GM13977 (cell line): ENCODE measurements around the gene PTPRJ.

Experiments used
- DNase-seq: peaks from one replicate; pipeline ENCODE4 v3.0.0; 2012; ENCODE audit warnings: low spot score
- in situ Hi-C: fragments of 300-500 bp; cut with MboI; formaldehyde crosslinking; loops from one replicate; pipeline ENCODE4 v1.12.0; 2022; ENCODE audit warnings: low sequenced_read_pairs, low pct_unique_long_range_greater_than_20kb, mixed read lengths, inconsistent platforms; ENCODE audit not compliant: unreplicated experiment
- TF ChIP-seq, protein P1 (sequence below): IDR thresholded peaks from 2 replicates; pipeline ENCODE4 v1.5.1; 2012; ENCODE audit warnings: mild to moderate bottlenecking, control low read depth; ENCODE audit not compliant: insufficient read depth; ENCODE audit errors: extremely low read depth, missing control alignments

PTPRJ gene

DNA sequence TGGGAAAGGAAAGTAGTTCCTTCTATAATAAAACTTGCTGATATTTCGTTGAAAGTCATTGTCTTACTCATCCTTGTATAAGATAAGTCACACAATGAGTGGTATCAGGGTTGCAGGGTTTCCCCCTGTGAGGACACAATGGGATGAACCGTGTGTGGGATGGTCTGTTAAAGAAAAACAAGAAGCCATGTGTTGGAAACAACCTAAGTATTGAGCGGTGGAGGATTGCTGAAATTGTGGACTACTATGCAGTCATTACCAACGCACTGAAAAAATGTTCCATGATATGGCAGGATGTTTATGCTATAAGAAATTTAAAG, 28.6 kb downstream of the PTPRJ start:
- peak; percentile 56 for DNase-seq

GRCh38 chr11:48011102-48011797, 30.9 kb downstream of the PTPRJ start:
- no peak for DNase-seq
- TF ChIP-seq, protein P1, sequence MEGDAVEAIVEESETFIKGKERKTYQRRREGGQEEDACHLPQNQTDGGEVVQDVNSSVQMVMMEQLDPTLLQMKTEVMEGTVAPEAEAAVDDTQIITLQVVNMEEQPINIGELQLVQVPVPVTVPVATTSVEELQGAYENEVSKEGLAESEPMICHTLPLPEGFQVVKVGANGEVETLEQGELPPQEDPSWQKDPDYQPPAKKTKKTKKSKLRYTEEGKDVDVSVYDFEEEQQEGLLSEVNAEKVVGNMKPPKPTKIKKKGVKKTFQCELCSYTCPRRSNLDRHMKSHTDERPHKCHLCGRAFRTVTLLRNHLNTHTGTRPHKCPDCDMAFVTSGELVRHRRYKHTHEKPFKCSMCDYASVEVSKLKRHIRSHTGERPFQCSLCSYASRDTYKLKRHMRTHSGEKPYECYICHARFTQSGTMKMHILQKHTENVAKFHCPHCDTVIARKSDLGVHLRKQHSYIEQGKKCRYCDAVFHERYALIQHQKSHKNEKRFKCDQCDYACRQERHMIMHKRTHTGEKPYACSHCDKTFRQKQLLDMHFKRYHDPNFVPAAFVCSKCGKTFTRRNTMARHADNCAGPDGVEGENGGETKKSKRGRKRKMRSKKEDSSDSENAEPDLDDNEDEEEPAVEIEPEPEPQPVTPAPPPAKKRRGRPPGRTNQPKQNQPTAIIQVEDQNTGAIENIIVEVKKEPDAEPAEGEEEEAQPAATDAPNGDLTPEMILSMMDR = no peak
- in situ Hi-C loops = no loop called here

More for the DNA sequence above, 28.6 kb downstream of the PTPRJ start:
- in situ Hi-C loops = no loop called here
- TF ChIP-seq, protein P1 = no peak

DNA sequence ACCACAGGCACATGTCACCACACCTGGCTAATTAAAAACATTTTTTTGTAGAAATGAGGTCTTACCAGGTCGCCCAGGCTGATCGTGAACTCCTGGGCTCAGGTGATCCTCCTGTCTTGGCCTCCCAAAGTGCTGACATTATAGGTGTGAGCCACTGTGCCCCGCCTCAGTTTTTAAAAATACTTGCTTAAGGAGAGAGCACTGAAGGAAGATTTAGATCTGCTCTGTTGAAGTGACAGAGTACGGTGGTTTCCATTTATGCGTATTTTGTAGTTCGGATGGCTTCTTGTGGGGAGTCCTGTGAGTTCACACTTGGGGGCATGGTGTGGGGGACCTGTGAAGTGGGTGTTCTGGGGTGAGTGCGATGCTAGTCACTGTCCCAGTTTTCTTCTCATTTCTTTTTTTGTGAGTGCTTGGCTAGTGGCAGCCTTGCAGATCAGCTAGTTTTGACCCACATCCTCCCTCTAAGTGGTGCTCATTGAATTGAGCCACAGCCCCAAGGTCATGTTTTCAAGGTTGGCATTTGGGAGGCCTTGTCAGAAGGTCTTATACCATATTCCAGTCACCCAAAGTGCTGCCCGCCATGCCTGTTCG, 31.5 kb downstream of the PTPRJ start:
- no peak for DNase-seq
- in situ Hi-C loops = no loop called here
- TF ChIP-seq, protein P1 = no peak

DNA sequence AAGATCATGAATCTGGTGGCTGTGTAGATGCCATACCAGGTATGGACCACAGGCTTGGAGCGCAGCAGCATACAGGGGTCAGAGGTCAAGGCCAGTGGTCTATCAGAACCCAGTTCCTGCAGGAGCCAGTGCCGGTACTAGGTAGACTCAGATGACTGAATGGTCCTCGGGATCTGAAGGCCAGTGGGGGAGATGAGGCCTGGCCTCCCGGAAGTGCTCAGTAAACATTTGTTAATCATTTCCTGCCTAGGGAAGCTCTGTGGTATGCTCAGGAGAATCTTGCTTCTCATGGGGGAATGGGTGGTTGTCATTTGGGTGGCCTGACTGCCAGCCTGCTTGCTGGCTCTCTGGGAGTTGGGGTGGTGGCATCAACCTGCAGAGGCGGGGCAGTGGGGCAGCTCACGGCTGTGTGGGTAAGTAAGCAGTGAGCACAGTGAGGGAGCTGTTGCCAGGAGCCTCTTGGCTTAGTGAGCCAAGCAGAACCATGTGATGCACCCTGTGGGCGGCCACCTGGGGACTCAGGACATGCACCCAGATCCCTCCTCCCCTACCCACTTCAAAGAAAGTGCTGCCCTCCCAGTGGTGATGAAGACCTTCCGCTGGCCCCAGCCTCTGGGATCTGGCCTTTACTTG, 33.0 kb downstream of the PTPRJ start:
- in situ Hi-C loops = no loop called here
- TF ChIP-seq, protein P1 = no peak
- no peak for DNase-seq

GRCh38 chr11:48014917-48015316, 34.6 kb downstream of the PTPRJ start:
- TF ChIP-seq, protein P1 = no peak
- no peak for DNase-seq
- in situ Hi-C loops = no loop called here

DNA sequence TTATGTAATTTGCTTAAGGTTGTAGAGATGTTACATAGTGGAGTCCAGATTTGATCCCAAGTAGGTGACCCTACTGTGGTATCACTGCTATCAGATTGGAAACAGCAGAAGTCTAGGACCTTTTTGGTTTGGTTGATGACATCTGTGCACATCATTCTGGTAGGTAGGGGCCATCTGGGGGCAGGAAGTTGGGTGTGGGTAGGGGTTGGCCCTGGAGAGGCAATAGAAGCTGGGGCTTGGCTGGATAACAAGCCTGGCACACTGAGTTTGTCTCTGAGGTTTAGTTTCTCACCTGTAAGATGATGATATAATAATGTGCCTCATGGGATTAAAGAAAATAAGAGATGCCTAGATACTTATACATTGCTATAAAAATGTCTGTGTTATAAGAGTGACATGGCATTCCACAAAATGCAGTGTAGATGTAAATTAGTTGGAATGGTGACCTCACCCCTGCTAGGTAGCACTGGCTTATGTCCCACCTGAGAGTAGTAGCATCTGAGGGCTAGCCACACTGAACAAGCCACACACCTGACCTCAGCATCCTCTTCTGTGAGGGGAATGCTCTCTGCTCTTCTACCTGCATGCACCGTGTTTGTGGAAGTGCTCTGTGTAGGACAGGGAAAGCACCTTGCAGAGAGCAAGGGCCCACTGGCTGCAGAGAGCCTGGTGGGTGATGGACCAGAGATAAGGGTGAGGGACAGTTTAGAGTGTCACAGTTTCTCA, 36.9 kb downstream of the PTPRJ start:
- in situ Hi-C loops = no loop called here
- TF ChIP-seq, protein P1 = no peak
- no peak for DNase-seq
